GM18526 (cell line): ENCODE data around the gene SPIRE2.

Experiments
- POLR2A ChIP-seq: IDR thresholded peaks from 3 replicates; pipeline ENCODE4 v1.6.1; 2011; ENCODE audit not compliant: insufficient read length; ENCODE audit errors: extremely low read depth

SPIRE2 gene, protein sequence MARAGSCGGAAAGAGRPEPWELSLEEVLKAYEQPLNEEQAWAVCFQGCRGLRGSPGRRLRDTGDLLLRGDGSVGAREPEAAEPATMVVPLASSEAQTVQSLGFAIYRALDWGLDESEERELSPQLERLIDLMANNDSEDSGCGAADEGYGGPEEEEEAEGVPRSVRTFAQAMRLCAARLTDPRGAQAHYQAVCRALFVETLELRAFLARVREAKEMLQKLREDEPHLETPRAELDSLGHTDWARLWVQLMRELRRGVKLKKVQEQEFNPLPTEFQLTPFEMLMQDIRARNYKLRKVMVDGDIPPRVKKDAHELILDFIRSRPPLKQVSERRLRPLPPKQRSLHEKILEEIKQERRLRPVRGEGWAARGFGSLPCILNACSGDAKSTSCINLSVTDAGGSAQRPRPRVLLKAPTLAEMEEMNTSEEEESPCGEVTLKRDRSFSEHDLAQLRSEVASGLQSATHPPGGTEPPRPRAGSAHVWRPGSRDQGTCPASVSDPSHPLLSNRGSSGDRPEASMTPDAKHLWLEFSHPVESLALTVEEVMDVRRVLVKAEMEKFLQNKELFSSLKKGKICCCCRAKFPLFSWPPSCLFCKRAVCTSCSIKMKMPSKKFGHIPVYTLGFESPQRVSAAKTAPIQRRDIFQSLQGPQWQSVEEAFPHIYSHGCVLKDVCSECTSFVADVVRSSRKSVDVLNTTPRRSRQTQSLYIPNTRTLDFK

DNA sequence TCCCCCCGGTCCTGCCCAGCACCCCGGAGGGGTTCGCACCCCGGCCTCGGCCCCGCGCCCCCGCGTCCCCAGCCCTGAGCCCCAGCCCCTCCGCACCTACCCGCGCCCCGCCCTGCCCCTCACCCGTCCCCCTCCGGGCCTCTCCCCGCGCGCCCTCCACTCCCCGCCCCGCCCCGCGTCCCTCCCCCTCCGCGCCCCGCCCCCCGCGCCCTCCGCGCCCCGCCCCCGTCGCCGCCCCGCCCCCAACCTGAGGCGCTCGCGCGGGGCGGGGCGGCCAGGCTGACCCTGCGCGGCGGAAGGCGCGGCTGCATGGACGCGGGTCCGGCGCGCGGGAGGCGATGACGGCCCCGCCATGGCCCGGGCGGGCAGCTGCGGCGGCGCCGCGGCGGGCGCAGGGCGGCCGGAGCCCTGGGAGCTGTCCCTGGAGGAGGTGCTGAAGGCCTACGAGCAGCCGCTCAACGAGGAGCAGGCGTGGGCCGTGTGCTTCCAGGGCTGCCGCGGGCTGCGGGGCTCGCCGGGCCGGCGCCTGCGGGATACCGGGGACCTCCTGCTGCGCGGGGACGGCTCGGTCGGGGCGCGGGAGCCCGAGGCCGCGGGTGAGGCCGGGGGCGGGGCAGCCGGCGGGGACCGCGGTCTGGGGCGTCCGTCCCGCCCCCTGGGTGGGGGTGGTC lies at the start of gene SPIRE2:
TSS of gene SPIRE2 (plus strand) at position 277 of the 671 bp plus-strand sequence. CDS start at position 353, 76 bp downstream.
- TF ChIP-seq POLR2A: no peak

DNA sequence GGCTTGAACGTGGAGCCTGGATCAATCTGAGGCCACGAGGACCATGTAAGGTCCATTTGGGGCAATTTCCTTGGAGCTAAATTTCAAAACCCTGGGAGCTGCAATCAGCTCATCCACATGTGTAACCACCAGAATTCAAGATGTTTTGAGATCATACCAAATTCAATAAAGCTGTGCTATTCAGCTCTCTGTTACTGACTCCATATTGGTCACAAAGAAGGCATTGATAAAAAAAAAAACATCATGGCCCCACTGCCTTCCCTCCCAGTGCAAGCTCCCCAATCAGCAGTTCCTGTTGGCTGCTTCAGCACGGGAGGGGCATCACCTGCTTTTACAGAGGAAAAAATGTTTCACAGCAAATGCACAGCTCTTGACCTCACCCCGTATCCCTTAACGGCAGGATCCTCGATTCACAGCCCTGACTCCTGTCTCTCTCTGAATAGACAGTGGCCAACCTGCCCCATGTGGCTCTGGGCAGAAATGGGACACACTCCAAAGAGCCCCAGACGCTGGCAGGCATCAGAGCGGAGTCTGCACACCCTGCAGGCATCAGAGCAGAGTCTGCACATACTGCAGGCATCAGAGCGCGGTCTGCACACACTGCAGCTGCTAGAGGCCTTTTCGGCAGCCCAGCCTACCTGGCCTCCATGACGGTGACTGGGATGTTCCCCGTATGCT lies 48.9 kb upstream of the SPIRE2 start:
- no peak for TF ChIP-seq POLR2A

DNA sequence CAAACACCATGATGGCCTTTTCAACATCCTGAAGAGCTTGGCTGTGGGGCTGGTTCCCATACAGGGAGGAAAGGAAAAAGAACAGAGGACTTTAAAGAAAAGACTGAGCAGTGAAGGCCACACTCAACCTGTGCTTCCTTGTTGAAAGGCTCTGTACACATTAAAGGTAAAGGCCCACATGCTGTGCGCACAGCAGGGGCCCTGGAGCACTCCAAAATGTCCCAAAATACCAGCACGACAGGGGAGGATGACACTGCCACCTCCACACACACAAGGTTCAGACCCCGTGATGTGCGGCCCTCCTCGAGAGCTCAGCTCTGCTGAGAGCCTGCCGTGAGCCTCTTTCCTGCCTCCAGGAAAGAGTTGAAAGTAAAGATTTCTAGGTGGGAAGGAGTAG lies 48.4 kb upstream of the SPIRE2 start:
- TF ChIP-seq POLR2A: no peak

DNA sequence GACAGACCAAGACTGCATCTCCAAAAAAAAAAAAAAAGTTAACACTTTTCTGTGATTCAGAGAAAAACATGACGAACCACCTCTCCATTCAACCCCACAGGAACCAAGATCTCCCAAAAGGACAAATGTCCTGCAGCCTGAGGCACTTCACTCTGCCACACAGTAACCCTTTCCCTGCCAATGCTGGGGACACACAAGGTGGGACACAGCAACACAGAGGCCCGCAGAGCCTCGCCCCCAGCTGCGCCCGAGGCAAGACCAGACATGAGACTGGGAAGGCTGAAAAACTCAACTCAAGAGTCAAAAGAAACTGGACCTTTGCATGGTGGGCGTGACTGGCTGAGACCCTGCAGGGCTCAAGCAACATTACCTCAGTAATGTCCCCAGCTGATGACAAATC lies 45.8 kb upstream of the SPIRE2 start:
- TF ChIP-seq POLR2A: no peak

DNA sequence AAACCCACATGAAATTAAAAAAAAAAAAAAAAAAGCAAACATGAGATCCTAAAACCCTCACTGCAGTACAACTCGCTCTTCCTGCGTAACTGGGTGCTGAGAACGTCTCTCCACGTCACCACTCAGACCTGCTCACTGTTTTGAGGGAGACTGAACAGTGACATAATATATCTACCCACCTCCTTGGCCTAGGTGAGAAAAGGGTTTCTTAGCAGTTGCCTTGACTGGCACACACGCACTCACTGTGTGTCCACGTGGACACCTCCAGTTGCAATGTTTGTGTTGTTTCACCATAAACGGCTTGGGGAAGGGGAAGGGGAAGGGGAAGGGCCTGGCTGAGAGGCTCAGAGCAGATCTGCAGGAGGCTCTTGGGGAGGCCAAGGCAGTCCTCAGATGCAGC lies 43.9 kb upstream of the SPIRE2 start:
- no peak for TF ChIP-seq POLR2A

DNA sequence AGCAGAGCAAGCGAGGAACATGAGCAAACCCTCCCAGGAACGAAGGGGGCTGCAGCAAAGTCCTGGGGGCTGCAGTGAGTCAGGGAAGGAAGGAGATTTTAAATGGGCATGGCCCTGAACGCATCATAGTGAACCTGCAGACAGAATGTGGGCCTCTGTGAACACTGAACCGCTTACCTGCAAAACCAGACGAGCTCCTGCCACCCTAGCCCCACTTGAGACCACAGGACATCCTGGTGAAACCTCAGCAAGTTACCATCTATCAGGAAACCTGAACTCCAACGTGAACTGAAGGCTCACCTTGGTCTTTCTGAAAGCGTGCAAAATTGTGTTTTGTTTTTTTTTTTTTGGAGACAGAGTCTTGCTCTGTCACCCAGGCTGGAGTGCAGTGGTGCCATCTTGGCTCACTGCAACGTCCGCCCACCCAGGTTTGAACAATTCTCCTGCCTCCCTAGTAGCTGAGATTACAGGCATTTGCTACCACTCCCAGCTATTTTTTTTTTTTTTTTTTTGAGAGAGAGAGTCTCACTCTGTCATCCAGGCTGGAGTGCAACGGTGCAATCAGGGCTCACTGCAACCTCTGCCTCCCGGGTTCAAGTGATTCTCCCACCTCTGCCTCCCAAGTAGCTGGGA lies 42.6 kb upstream of the SPIRE2 start:
- no peak for TF ChIP-seq POLR2A

DNA sequence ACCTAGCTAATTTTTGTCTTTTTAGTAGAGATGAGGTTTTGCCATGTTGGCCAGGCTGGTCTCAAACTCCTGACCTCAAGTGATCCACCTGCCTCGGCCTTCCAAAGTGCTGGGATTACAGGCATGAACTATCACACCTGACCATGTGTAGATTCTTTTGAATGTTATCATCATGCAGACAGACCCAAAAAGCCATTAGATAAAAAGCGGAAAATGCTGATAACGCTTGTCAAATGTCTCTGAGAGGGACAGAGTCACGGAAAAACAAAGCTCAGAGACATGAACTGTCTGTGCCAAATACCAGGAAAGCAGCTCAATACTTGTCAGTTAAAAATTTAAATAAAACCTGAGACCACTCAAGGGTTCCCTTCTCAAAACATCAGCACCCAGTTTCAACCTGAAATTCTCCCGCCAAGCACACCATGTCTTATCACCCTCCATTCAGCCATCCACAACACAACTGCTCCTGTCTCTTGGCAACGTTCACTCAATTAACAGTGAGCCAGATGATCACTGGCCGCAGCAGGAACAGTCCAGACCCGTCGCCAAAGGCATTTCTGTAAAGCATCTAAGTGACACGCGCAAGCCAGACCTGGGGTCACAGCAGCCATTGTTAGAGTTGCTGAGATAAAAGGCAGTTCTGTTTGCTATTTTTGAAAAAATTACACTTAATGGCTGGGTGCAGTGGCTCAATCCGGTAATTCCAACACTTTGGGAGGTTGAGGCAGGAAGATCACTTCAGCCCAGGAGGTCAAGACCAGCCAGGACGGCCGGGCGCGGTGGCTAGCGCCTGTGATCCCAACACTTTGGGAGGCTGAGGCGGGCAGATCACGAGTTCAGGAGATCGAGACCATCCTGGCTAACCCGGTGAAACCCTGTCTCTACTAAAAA lies 41.6 kb upstream of the SPIRE2 start:
- TF ChIP-seq POLR2A: no peak

DNA sequence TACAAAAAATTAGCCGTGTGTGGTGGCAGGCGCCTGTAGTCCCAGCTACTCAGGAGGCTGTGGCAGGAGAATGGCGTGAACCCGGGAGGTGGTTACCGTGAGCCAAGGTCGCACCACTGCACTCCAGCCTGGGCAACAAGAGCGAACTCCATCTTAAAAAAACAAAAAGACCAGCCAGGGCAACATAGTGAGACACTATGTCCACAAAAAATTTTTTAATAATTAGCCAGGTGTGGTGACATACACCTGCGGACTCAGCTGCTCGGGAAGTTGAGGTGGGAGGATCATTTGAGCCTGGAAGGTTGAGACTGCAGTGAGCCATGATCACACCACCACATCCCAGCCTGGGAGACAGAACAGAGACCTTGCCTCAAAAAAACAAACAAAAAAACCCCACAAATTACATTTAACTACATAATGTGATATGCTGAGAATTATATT lies 40.9 kb upstream of the SPIRE2 start:
- TF ChIP-seq POLR2A: no peak

DNA sequence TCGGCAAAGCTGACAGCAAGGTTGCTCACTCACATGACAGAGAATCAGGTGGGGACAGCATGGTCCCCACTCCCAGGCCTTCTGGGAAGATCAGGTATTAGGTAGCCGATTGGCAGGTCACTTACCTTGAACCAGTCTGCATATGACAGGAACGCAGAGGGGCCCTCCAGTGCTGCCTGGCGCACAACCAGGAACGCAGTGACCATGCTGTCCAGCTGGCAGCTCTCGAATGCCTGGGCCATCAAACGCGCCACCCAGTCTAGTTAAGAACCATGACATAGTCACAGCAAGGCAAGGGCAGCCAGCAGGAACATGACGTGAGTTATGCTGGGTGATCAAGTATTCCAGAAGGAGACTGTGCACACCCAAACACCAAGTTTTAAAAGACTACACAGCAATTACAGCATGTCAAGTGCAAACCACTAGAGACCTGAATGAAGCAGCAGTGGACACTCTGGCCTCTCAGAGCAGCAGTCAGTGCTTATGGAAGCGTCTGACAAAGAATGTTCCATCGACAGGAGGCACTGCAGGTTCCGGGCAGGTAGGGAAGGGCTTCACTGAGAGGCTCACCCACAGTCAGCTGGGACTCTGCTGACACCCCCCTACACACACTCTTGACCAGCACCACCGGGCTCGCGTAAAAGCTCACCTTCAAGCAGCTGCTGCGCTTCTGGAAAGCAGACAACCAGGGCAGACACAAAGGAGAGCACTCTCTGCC lies 36.8 kb upstream of the SPIRE2 start:
- TF ChIP-seq POLR2A: no peak

DNA sequence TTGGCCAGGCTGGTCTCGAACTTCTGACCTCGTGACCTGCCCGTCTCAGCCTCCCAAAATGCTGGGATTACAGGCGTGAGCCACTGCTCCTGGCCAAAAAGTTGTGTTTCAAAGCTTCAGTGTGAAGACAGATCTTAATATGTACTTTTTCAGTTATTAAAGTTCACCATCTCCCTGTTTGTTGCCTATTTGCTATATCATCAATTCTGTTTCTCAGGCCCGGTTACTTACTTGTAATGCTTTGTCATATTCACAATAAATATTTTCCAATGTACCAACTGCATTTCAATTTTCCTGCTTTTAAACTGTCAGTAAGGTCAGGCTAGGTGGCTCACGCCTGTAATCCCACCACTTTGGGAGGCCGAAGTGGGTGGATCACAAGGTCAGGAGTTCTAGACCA lies 34.3 kb upstream of the SPIRE2 start:
- no peak for TF ChIP-seq POLR2A

DNA sequence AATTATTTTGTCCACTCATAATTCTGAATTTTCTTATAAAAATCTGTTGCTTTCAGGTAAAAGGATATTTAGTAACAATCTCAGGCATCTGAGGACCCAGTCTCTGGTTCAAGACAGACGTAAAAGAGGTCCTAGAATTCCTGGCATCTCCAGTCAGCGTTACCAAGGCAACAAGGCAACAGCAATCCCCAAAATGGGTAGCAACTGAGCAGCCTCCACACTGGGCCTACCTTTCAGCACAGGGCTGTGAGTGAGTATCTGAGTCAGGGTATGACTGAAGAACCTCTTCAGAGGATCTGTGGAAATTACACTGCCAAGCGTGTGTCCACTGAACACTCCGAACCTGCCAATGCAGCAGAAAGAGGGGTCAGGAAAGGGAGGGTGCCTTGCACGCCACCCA lies 32.6 kb upstream of the SPIRE2 start:
- no peak for TF ChIP-seq POLR2A

DNA sequence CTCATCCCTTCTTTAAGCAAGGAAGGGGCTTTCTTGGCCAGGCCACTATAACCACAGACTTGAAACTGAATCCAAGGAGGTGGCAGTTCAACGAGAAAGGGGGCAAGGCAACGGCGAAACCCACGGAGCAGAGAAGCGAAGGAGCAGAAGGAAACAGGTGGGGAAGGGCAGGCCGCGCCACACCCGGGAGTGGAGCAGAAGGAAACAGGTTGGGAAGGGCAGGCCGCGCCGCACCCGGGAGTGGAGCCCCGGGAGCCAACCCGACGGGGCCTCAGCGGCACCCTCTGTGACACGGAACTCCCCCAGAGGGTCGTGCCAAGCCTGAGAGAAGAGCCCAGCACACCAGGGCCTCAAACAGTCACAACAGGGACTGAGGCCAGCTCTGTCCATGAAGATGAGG lies 32.2 kb upstream of the SPIRE2 start:
- TF ChIP-seq POLR2A: no peak

DNA sequence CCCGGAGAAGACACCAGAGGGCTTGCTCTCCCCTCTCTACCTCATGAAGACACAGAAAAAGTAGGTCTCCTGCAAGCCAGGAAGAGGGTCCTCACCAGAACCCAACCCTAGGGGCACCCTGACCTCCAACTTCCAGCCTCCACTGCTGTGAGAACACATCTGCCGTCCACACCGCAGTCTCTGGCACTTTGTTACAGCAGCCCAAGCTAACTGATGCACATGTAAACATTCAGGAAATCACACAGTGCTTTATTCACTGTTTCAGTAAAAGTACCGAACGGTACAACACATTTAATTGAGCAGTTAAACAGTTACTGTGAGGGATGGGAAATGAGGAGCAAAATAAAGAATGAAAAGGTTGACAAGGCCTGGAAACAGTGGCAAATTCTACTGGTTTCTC lies 30.1 kb upstream of the SPIRE2 start:
- TF ChIP-seq POLR2A: no peak
